Measurements from ENCODE around the gene HOXB1.

- TF ChIP-seq CTCF (IDR thresholded peaks at IDR 0.05) = no peak
- no peak for TF ChIP-seq POLR2AphosphoS5 (IDR thresholded peaks at IDR 0.05)
Observed at GRCh38 chr17:48532261-48532660, 1.4 kb upstream of the HOXB1 start.
